Lower leg skin (tissue), 3 donors: ENCODE data around the gene HS3ST4.

ENCODE experiments used
- CTCF ChIP-seq, 3 donors: fragments of 450-650 bp; IDR thresholded peaks; one replicate each; pipeline ENCODE4 v1.5.1; 2016; ENCODE audit warnings: antibody characterized with exemption in 3 of 3, mild to moderate bottlenecking in 3 of 3, moderate library complexity in 2 of 3
- POLR2A ChIP-seq, 2 donors: fragments of 450-650 bp; IDR thresholded peaks; one replicate each; pipeline ENCODE4 v1.6.1; 2016 to 2017; ENCODE audit warnings: antibody characterized with exemption in 2 of 2, mild to moderate bottlenecking in 1 of 2, moderate library complexity in 1 of 2

GRCh38 chr16:25959221-25959620, 267.5 kb downstream of the HS3ST4 start:
- TF ChIP-seq CTCF (IDR thresholded peaks at IDR 0.05) (no peak), POLR2A (IDR thresholded peaks at IDR 0.05) (no peak)
